A673 (cell line): ENCODE results near the gene SNAP25.

Experiments used
- EZH2 ChIP-seq: fragments of 200-600 bp; sonication (generic); IDR thresholded peaks from 2 replicates; pipeline ENCODE4 v1.6.1; 2017; ENCODE audit warnings: borderline replicate concordance, low read depth, mild to moderate bottlenecking, mixed read lengths, antibody characterized with exemption, low read length; ENCODE audit not compliant: poor library complexity, severe bottlenecking
- TF ChIP-seq, protein P1 (sequence below): fragments of 300-800, 200-600 bp; sonication (generic); conservative IDR thresholded peaks from 2 replicates; pipeline ENCODE4 v1.5.1; 2017; ENCODE audit warnings: low read depth, mild to moderate bottlenecking, antibody characterized with exemption, low read length, moderate library complexity, mixed read lengths

DNA sequence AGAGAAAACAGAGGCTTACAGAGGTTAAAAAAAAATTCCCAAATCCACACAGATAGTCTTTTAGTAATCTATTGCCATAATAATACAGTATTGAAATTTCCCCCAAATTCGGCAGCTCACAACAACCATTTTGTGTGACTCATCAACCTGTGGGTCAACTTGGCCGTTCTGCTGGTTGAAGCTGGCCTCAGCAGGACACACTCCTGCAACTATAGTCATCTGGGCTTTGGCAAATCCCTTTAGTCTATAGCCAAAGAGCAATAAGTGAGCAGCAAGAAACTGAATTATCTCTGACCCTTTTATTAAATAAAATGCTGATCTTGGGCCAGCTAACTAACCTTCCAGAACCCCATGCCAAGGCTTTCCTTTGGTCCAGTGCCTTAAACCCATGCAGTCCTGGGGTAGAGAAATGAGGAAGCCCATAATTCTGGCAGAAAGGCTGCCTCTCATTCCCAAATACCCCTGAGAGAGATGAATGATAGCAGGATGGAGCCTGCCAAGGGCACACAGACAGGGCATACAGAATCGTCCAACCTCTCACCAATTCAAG, 17.2 kb upstream of the SNAP25 start:
- TF ChIP-seq, protein P1, sequence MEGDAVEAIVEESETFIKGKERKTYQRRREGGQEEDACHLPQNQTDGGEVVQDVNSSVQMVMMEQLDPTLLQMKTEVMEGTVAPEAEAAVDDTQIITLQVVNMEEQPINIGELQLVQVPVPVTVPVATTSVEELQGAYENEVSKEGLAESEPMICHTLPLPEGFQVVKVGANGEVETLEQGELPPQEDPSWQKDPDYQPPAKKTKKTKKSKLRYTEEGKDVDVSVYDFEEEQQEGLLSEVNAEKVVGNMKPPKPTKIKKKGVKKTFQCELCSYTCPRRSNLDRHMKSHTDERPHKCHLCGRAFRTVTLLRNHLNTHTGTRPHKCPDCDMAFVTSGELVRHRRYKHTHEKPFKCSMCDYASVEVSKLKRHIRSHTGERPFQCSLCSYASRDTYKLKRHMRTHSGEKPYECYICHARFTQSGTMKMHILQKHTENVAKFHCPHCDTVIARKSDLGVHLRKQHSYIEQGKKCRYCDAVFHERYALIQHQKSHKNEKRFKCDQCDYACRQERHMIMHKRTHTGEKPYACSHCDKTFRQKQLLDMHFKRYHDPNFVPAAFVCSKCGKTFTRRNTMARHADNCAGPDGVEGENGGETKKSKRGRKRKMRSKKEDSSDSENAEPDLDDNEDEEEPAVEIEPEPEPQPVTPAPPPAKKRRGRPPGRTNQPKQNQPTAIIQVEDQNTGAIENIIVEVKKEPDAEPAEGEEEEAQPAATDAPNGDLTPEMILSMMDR, result no peak
- TF ChIP-seq EZH2, result no peak
